WTC11 (cell line): ENCODE measurements around the gene TMEM108. TPM values are rescaled to one million over a fixed set of nuclear protein-coding genes. Genes with fewer than 3 reads are reported as not detected.
A peak's percentile ranks its signal among the peaks of the same experiment; 100 is the strongest.

ENCODE experiments used
- ATAC-seq: fragments of 200-7000 bp; cut with Tn5 transposase; 2 replicates; pipeline ENCODE4 v1.10.0; 2021; ENCODE audit warnings: mild to moderate bottlenecking, moderate library complexity
- CTCF ChIA-PET: fragments of 300-600 bp; sonication (Branson Sonifier 250); formaldehyde crosslinking; loops from one replicate; lab custom pipeline; 2021; ENCODE audit warnings: antibody characterized with exemption; lab: Charles Lee
- POLR2A ChIA-PET: fragments of 350-600 bp; sonication (Branson Sonifier 250); formaldehyde crosslinking; loops from one replicate; lab custom pipeline; 2021; ENCODE audit warnings: antibody characterized with exemption; lab: Charles Lee
- DNase-seq: peaks from one replicate; pipeline ENCODE4 v3.0.0; 2021; ENCODE audit warnings: low spot score
- H3K27ac Mint-ChIP-seq: 2 replicates; pipeline ENCODE4 v1.8.0; 2021; ENCODE audit warnings: mixed read lengths
- H3K27me3 Mint-ChIP-seq: 2 replicates; pipeline ENCODE4 v1.8.0; 2021; ENCODE audit warnings: low read depth, mild to moderate bottlenecking, moderate library complexity, mixed read lengths
- H3K36me3 Mint-ChIP-seq: 2 replicates; pipeline ENCODE4 v1.8.0; 2021; ENCODE audit warnings: mixed read lengths
- H3K4me1 Mint-ChIP-seq: 2 replicates; pipeline ENCODE4 v1.8.0; 2022; ENCODE audit warnings: mixed read lengths
- H3K4me3 Mint-ChIP-seq: 2 replicates; pipeline ENCODE4 v1.8.0; 2021; ENCODE audit warnings: mild to moderate bottlenecking, moderate library complexity, mixed read lengths
- H3K9me3 Mint-ChIP-seq: 2 replicates; pipeline ENCODE4 v1.8.0; 2021; ENCODE audit warnings: mixed read lengths
- AFF4 ChIP-seq: sonication (generic); formaldehyde crosslinking; IDR thresholded peaks from 2 replicates; pipeline ENCODE4 v1.8.1; 2023; ENCODE audit warnings: mild to moderate bottlenecking, missing genetic modification reagents, borderline replicate concordance
- CTCF ChIP-seq: fragments of 200-600 bp; IDR thresholded peaks from 2 replicates; pipeline ENCODE4 v1.8.0; 2022; ENCODE audit warnings: antibody characterized with exemption
- ELF4 ChIP-seq: sonication (generic); formaldehyde crosslinking; IDR thresholded peaks from 2 replicates; pipeline ENCODE4 v1.8.1; 2022; ENCODE audit warnings: low read depth, mild to moderate bottlenecking, moderate library complexity, missing genetic modification reagents
- FOXJ3 ChIP-seq: sonication (generic); formaldehyde crosslinking; IDR thresholded peaks from 2 replicates; pipeline ENCODE4 v1.9.0; 2021; ENCODE audit warnings: missing genetic modification reagents, mild to moderate bottlenecking, borderline replicate concordance
- FOXP1 ChIP-seq: sonication (generic); formaldehyde crosslinking; IDR thresholded peaks from 2 replicates; pipeline ENCODE4 v1.8.0; 2022; ENCODE audit warnings: missing genetic modification reagents, mild to moderate bottlenecking, moderate library complexity, borderline replicate concordance
- HMGA2 ChIP-seq: fragments of 250-450 bp; sonication (Bioruptor Pico); IDR thresholded peaks from 2 replicates; pipeline ENCODE4 v1.4.0; 2021; ENCODE audit warnings: mild to moderate bottlenecking, moderate library complexity
- JAZF1 ChIP-seq: fragments of 250-450 bp; sonication (Bioruptor Pico); IDR thresholded peaks from 2 replicates; pipeline ENCODE4 v1.9.0; 2021; ENCODE audit warnings: moderate library complexity, mild to moderate bottlenecking, inconsistent platforms
- KAT7 ChIP-seq: sonication (generic); formaldehyde crosslinking; IDR thresholded peaks from 2 replicates; pipeline ENCODE4 v1.8.1; 2023; ENCODE audit warnings: missing genetic modification reagents, mild to moderate bottlenecking, borderline replicate concordance
- MYBL2 ChIP-seq: sonication (generic); formaldehyde crosslinking; IDR thresholded peaks from 2 replicates; pipeline ENCODE4 v1.8.1; 2023; ENCODE audit warnings: mild to moderate bottlenecking, moderate library complexity, missing genetic modification reagents
- SOX15 ChIP-seq: fragments of 250-450 bp; sonication (Bioruptor Pico); IDR thresholded peaks from 2 replicates; pipeline ENCODE4 v1.9.0; 2021; ENCODE audit warnings: mild to moderate bottlenecking
- TEAD1 ChIP-seq: sonication (generic); formaldehyde crosslinking; IDR thresholded peaks from 2 replicates; pipeline ENCODE4 v1.8.0; 2022; ENCODE audit warnings: mild to moderate bottlenecking, missing genetic modification reagents
- TP53 ChIP-seq: sonication (generic); formaldehyde crosslinking; IDR thresholded peaks from 2 replicates; pipeline ENCODE4 v1.8.1; 2023; ENCODE audit warnings: mild to moderate bottlenecking, missing genetic modification reagents
- ZNF219 ChIP-seq: sonication (generic); formaldehyde crosslinking; IDR thresholded peaks from 2 replicates; pipeline ENCODE4 v1.8.0; 2023; ENCODE audit warnings: missing genetic modification reagents, mild to moderate bottlenecking, borderline replicate concordance
- ZNF396 ChIP-seq: fragments of 250-450 bp; sonication (Bioruptor Pico); IDR thresholded peaks from 2 replicates; pipeline ENCODE4 v1.8.0; 2021; ENCODE audit warnings: mild to moderate bottlenecking, moderate library complexity, borderline replicate concordance
- total RNA-seq: library from RNA; stranded (reverse); gene quantifications from 3 replicates; pipeline ENCODE4 v1.2.3, GENCODE V29; 2021
- TF ChIP-seq, protein P1 (sequence below): sonication (generic); formaldehyde crosslinking; conservative IDR thresholded peaks from 2 replicates; pipeline ENCODE4 v1.8.1; 2023; ENCODE audit warnings: mild to moderate bottlenecking, low read depth, missing genetic modification reagents, moderate library complexity
- TF ChIP-seq, protein P2 (sequence below): fragments of 250-450 bp; sonication (Bioruptor Pico); IDR thresholded peaks from 2 replicates; pipeline ENCODE4 v1.9.0; 2021; ENCODE audit warnings: mild to moderate bottlenecking

TMEM108 gene
- total RNA-seq, 1 experiment from 2014 or later: 14.7 TPM

- peak overlapping the region; percentile 74 for H3K4me3 Mint-ChIP-seq
- ATAC-seq (peak; percentile 27), DNase-seq (peak; percentile 69)
- POLR2A ChIA-PET: no interaction called here
- peaks cover 47% of the 10 kb centered on the region for H3K4me1 Mint-ChIP-seq
- H3K9me3 Mint-ChIP-seq: no peaks in the 10 kb centered on the region
- H3K36me3 Mint-ChIP-seq: no peaks in the 10 kb centered on the region
- TF ChIP-seq CTCF: no peak
- no peak; the same call in 1 of the 2 replicates for TF ChIP-seq TEAD1 (CRISPR knock-in tag)
- no peak for TF ChIP-seq MYBL2 (CRISPR knock-in tag)
- no peak for TF ChIP-seq ELF4 (CRISPR knock-in tag)
- TF ChIP-seq, protein P1, sequence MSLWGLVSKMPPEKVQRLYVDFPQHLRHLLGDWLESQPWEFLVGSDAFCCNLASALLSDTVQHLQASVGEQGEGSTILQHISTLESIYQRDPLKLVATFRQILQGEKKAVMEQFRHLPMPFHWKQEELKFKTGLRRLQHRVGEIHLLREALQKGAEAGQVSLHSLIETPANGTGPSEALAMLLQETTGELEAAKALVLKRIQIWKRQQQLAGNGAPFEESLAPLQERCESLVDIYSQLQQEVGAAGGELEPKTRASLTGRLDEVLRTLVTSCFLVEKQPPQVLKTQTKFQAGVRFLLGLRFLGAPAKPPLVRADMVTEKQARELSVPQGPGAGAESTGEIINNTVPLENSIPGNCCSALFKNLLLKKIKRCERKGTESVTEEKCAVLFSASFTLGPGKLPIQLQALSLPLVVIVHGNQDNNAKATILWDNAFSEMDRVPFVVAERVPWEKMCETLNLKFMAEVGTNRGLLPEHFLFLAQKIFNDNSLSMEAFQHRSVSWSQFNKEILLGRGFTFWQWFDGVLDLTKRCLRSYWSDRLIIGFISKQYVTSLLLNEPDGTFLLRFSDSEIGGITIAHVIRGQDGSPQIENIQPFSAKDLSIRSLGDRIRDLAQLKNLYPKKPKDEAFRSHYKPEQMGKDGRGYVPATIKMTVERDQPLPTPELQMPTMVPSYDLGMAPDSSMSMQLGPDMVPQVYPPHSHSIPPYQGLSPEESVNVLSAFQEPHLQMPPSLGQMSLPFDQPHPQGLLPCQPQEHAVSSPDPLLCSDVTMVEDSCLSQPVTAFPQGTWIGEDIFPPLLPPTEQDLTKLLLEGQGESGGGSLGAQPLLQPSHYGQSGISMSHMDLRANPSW (CRISPR knock-in tag): no peak
- no peak for TF ChIP-seq ZNF396 (CRISPR knock-in tag)
- TF ChIP-seq JAZF1 (CRISPR knock-in tag): no peak
- no peak for TF ChIP-seq AFF4 (CRISPR knock-in tag)
- no peak for TF ChIP-seq FOXJ3
- TF ChIP-seq TP53: no peak
- no peak for TF ChIP-seq FOXP1 (CRISPR knock-in tag)
- TF ChIP-seq, protein P2, sequence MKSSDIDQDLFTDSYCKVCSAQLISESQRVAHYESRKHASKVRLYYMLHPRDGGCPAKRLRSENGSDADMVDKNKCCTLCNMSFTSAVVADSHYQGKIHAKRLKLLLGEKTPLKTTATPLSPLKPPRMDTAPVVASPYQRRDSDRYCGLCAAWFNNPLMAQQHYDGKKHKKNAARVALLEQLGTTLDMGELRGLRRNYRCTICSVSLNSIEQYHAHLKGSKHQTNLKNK (CRISPR knock-in tag): no peak
- TF ChIP-seq ZNF219 (CRISPR knock-in tag): no peak
- no peak for TF ChIP-seq SOX15 (CRISPR knock-in tag)
- no peak for TF ChIP-seq KAT7 (CRISPR knock-in tag)
- no peak for TF ChIP-seq HMGA2 (CRISPR knock-in tag)
- no peak overlapping the region for H3K27ac Mint-ChIP-seq
- CTCF ChIA-PET: interaction anchor here (0.8 to 4.1 kb wide), 5 partner anchors 307 to 535 kb away, joined by 3 to 46 read pairs (median 11); partner anchors contain the start of gene CDV3
- H3K27me3 Mint-ChIP-seq: peaks cover 43% of the 10 kb centered on the region
Measured at GRCh38 chr3:133038731-133039375, 662 bp downstream of the TMEM108 start.
